ENCODE measurements around the gene GFI1.

The GFI1 gene

DNA sequence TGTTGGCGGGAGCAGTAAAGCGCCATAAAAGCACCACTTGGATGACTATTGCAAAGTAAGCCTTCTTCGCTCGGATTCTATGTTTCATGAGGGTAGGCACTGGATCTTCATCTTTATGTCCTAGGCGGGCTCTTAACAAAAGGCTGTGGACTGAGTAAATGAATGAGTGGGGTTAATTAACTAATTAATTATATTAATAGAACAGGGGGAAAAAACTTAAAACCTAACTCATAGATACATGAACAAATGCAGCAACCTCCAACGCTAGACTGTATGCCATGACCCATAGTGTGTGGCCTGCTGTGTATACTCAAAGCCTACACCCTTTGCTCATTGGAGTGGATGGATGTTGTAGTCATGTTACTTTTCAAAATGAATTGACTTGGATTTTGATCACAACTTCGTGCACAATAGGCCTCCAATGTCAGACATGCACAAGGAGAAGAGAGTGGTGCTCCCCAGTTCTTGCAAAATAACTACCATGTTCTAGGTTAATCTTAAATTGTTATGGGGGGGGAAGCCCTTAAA lies 417 bp upstream of the GFI1 start:
- DNase-seq: peak in 1 of 2 experiments; percentile 32

- DNase-seq: peak; percentile 85 to 87
These were observed 1.1 kb downstream of the GFI1 start for GRCh38 chr1:92485381-92486250.

GRCh38 chr1:92484472-92485380 lies 2.0 kb downstream of the GFI1 start:
- peak in 1 of 2 experiments; percentile 36 for DNase-seq

GRCh38 chr1:92483610-92484471 lies 2.9 kb downstream of the GFI1 start:
- peak; percentile 85 to 89 for DNase-seq

DNA sequence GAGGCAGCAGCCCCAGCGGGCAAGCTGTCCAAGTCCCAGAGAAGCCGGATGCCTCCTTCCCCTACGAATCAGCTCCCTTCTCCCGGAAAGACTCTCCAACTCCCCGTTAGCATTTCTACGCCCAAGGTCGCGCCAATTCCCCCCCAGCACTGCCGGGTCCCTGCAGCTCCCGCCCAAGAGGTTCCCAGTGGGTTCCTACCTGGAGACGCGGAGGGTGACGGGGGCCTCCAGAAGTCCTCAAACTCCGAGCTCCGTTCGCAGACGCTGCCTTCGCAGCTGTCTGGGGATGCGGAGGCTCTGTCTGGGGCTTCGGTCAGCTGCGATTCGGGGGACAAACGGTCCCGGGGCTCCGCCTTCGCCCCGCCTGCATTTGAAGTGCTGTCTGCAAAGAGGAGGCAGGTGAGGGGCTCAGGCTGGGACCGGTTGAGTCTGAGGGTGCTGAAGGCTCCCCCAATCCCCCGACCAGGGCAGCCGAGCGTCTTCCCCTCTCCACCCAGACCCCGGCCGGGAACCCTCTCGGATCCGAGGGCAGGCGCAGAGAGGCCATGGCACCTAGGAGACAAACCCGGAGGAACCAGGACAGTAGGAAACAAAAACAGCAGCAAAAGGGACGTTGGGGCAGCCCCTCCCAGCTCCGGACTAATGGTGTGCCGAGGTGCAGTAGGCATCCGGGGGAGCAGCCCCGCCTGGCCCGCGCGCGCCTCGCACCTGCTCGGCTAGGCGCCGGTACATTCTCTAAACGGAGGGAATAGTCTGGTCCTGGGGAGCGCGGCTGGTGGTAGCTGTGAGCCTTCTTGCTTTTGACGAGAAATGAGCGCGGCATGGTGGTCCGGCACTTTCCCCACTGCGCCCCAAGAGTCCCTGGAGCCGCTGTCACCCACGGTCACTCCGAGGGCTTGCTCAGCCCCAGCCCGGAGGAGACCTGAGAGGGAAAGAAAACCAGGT lies 3.8 kb downstream of the GFI1 start:
- DNase-seq: no peak

- DNase-seq: peak in 1 of 2 experiments; percentile 35
These were observed 4.6 kb downstream of the GFI1 start for GRCh38 chr1:92481971-92482664.

GRCh38 chr1:92481599-92481925 lies 5.2 kb downstream of the GFI1 start:
- DNase-seq: no peak

DNA sequence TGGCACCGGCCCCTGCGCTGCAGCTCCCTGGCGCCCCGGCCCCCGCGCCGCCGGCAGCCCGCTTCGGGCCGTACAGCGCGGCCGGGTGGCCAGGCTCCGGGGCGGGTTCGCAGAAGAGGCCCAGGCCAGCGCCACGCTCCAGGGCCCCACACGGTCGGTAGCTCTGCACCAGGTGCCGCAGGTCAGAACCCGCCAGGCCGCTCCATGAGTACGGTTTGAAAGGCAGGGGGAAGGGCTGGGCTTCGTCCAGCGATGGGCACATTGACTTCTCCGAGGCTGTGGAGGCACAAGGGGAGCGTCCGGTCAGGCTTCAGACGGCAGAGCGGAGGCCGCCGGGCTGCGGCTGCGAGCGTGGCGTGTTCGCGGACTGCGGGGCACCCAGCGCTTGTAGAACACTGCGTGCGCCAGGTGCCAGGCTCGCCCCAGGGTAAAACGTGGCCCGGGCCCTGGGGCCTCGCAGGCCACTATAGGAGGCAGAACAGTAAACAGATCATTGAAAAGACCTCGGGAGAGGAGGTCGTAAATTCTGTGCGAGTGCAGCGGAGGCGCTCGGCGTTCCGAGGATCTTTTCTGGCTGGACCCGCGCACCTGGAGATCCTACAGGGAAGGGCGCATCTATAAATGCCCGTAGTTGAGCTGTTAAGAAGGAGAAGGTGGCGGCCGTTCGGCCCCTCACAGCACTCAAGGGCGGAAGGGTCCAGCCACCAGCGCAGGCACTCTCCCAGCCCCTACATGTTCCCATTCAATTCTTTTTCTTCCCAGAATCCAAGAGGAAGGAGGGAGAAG lies 5.7 kb downstream of the GFI1 start:
- no peak for DNase-seq

DNA sequence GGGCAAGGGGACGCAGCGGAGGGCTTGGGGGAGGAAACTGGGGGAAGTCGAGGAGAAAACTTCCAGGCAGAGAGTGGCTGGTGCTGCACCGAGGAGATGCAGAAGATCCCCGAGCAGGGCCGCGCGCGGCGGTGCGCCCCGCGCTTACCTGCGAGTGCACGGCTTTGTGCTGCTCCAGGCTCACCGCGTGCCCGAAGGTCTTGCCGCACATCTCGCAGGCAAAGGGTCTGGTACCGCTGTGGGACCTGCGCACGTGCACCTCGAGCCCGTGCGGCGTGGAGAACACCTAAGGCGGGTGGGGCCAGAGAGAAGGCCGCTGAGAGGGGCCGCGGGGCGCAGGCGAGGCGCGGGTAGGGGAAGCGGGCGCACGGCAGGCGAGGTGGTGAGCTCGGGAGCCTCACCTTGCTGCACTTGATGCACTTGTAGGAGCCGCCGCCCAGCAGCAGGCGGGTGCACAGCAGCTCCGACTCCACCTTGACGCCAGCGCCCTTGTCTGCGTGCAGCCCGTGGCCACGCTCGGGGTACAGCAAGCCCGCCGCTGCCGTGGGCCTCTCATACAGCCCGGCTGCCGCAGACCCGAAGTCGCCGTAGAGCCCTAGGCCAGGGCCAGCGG lies 6.4 kb downstream of the GFI1 start:
- no peak for DNase-seq

GRCh38 chr1:92479587-92479986 lies 7.1 kb downstream of the GFI1 start:
- DNase-seq: no peak

DNA sequence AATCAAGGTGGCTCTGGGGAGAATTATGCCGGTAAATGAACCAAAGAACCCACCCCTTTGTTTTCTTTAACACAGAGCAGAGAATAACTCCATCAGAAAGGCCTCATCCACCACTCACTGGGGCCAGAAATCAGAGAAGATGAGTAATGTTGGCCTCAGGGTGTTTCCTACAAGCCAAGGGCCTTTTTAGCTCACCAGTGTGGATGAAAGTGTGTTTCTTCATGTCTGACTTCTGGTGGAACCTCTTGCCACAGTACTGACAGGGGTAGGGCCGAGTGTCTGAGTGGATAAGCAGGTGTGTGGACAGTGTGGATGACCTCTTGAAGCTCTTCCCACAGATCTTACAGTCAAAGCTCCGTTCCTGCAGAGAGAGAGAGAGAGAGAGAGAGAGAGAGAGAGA lies 8.3 kb downstream of the GFI1 start:
- DNase-seq: no peak

GRCh38 chr1:92476071-92476631 lies 10.6 kb downstream of the GFI1 start:
- DNase-seq: peak; percentile 83 to 84

GRCh38 chr1:92475029-92475428 lies 11.7 kb downstream of the GFI1 start:
- no peak for DNase-seq

GRCh38 chr1:92473781-92474495 lies 12.8 kb downstream of the GFI1 start:
- DNase-seq: no peak

- DNase-seq: no peak
These were observed 16.5 kb downstream of the GFI1 start for GRCh38 chr1:92470216-92470615.

DNA sequence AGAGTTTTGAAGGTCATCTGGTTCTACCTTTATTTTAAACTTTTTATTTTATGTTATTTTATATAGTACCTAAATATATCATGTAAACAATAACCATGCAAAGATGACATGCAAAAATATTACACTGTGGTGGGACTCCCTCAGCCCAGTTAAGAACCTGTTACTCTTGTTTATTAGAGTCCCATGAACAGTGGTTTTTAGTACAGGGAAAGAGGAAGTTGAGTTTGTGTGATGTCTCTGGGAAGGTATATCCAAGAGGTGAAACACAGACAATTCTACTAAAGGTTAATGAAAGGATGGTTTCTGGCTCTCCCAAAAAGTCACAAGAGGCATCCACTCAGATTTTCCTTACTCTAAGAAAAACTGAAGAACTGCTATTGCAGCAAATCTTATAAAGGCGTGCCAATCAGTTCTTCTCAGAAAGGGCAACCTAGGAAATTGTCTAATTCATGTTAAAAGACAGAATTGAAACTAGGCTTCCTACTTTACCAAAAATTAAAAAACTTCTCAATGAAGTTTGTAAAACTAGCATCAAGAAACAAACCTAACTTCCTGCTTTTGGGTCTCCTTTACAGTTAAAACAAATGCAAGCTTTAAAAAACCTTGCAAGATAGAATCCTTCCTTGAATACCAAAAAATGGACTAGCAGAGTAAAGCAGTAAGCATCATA lies 19.9 kb downstream of the GFI1 start:
- peak in 1 of 2 experiments; percentile 31 for DNase-seq

- peak in 1 of 2 experiments; percentile 41 for DNase-seq
These were observed 21.5 kb downstream of the GFI1 start for GRCh38 chr1:92465256-92465647.
